Mesenteric fat pad (tissue), 1 donor: Measurements from ENCODE around the gene SLC44A1. TPM values are rescaled to one million over a fixed set of nuclear protein-coding genes. Genes with fewer than 3 reads are reported as not detected.

Experiments used
- DNase-seq: peaks from one replicate; pipeline ENCODE4 v3.0.0-alpha.2; 2020; ENCODE audit warnings: low spot score
- total RNA-seq: library from RNA; stranded (reverse); fragmentation: NEBNext Ultra II Directional; extraction: Animal tissue kit (Norgen Biotek cat#: 25700); gene quantifications from one replicate; pipeline ENCODE4 v1.2.1, GENCODE V29; 2021
- donor health status: DM: yes; HTN: yes; CAD: no.

SLC44A1 gene
- total RNA-seq, 1 donor from 2014 or later: 35.3 TPM

- DNase-seq: no peak
Observed at GRCh38 chr9:105455836-105456475, 211.5 kb downstream of the SLC44A1 start.

DNA sequence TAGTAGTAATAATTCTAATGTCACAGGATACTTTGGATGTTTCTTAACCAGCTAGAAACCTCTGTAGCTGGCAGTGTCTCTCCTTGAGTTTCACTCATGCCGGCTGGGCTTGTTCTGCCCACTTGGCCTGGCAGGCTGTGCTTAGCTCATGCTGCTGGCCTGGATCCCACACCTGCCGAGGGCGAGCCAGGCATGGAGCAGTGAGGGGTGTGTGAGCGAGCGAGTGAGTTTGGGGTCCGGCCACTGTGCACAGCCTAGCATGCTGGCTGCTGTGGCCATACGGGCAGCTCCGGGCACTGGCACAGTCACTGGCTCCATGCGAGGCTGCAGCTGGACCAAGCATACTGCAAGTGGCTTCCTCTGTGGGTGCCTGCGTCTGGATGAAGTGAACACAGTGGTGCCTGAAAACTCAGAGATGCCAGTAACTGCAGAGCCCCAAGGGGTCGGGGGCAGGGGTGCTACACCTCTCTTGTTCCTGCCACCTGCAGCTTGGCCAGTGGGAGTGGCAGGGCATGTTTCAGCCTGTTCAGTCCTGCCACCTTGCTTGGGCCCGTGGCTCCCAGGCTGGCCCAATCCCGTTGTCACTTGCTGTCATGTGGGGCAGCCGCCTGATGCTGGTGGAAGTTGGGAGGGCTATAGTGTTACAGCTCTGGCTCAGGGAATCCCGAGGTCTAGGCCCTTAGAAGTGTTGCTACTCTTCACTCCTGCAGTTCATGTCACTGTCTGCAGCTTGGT is 213.3 kb downstream of the SLC44A1 start:
- DNase-seq: no peak

GRCh38 chr9:105458404-105458803 is 214.0 kb downstream of the SLC44A1 start:
- no peak for DNase-seq

- no peak for DNase-seq
Observed at GRCh38 chr9:105459336-105459735, 214.9 kb downstream of the SLC44A1 start.

- no peak for DNase-seq
Observed at GRCh38 chr9:105466898-105467455, 222.5 kb downstream of the SLC44A1 start.

DNA sequence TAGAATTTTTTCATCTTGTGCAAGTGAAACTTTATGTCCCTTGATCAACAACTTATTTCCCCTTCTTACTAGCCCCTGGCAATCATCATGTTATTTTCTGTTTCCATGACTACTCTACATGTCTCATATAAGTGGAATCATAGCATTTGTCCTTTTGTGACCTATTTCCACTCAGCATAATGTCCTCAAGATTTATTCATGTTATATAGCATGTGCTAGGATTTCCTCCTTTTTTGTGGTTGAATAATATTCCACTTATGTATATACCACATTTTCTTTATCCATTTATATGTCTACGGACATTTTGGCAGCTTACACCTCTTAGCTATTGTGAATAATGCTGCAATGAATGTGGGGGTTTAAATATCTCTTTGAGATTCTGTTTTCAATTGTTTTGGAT is 224.4 kb downstream of the SLC44A1 start:
- no peak for DNase-seq

DNA sequence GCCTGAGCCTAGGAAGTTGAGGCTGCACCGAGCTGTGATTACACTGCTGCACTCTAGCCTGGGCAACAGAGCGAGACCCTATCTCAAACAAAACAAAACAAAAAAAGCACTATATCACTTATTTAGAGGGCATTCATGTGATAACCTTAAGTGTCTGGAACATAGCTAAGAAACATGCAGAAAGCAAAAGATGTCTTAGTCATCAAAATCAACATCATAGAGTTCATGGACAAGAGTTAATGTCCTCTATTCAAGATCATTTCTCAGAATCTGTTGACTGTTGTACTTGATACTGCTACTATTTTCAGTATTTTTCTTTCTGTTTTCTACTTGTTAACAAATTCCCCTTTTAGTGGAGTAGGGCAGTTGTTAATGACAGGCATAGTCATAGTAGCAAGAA is 228.8 kb downstream of the SLC44A1 start:
- no peak for DNase-seq

DNA sequence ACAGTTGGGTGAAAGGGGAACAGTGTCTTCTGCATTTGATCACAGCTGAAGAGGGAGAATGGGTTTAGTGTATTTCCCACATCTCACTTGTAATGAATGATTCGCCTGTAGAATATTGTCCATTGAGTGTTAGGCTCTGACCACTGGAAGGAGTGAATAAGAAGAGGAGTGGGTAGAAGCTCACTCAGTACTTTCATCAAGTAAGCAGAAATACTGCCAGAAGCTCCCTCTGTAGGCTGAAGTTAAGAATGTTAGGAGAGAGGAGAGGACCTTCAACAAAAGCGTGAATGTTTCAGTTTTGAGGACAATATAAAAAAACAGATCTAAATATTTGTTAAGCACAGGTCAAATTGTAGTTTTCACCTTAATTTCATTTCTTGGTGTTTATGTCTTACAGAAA is 230.9 kb downstream of the SLC44A1 start:
- no peak for DNase-seq

DNA sequence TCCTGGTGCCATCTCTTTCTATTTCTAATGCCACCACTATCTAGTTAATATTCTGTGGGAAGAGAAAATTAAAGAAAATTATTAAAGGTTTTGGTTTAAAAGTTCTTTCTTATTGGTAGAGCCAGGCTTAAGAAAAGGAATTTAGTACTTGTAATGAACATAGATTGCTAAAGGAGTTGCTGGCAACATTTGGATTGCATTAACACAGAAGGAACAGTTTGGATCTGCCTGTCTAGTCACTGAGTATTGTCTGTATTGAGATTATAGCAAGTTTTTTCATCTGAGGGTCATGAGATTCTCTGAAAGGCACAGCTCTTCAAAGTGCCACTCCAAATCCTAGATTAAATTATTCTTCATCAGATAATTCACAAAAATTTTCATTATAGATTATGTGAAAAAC is 235.4 kb downstream of the SLC44A1 start:
- no peak for DNase-seq

DNA sequence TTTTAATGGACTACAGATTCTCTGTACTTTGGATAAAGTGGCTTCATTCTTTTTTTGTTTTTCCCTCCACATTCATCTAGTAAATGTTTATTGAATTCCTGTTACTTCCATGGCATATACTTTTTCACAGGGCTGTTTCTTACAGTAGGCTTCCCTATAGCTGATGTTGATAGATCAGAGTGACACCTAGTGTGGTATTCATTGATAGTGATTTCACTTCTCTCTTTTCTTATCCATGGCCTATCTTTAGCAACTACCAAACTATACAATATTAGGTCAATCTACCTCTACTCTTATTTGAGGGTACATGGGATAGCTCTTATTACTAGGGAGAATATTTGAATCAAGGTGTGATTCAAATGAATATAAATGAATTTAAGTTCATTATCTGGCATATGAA is 239.2 kb downstream of the SLC44A1 start:
- DNase-seq: no peak

- DNase-seq: no peak
Observed at GRCh38 chr9:105484226-105484625, 239.8 kb downstream of the SLC44A1 start.

GRCh38 chr9:105485131-105485530 is 240.7 kb downstream of the SLC44A1 start:
- no peak for DNase-seq

Other genes starting within 250 kb of the SLC44A1 start
- 5.1 TPM for gene FSD1L, start 203.4 kb downstream of the SLC44A1 start, total RNA-seq